Right lobe of liver (tissue), 4 donors: Measurements from ENCODE around the gene PIP5K1B.

Source experiments
- POLR2A ChIP-seq: fragments of 450-650 bp; IDR thresholded peaks from one replicate; pipeline ENCODE4 v1.6.1; 2017; ENCODE audit warnings: antibody characterized with exemption, mild to moderate bottlenecking
- TF ChIP-seq, protein P1 (sequence below), 4 donors: fragments of 200-600 bp in 3 of 4; fragments of 450-650 bp in 1 of 4; IDR thresholded peaks; one replicate each; pipeline versions ENCODE4 v1.5.1 to v1.8.0; 2016 to 2022; ENCODE audit warnings: antibody characterized with exemption in 4 of 4, mild to moderate bottlenecking in 2 of 4
- donor health status: DM: no; HTN: no; CAD: no.
- donor health status: DM: no; HTN: no; CAD: no.
- donor health status: DM: no; HTN: yes; CAD: no.

DNA sequence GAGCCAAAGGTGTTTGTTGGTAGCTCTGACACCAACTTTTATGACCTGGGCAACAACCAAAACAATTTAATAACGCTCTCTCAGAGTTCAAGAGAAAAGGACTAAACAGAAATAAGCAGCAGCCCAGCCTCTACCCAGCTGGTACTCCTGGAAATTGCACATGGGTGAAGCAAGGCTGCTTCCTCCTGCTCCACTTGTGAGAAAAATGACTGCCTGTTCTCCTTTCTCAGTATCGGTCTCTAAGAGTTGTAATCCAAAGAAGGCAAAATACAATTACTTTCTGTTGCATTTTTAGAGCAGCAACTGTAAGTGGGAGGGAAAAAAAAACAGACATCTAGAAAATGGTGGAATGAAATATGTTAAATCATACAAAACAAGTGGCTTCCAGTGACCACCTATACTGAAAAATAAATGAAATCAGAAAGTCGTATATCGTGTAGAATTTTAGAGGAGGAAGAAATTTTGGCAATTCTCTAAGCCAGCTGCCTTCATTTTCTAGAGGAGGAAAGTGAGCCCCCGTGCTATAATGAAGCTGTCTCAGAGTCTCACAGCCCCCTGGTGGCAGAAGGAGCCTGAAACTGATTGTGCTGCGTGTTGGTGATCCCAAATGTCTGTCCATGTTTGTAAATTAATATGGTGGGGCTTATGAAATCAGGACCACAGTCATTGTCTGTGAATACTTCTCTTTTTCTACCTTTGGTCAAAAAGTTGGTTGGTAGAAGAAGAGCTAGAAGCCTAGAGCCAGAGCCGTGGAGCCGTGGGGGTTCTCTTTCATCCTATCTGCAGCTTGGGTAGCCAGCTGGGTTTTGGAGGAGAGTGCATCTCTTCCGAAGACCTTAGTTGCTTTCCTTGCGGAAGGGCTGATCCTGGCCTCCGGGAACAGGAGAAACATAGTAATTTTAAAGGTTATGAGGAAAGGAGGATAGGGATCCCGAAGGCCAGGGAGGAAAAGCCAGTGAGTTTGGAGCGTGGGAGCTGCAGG lies 139.9 kb downstream of the PIP5K1B start:
- TF ChIP-seq, protein P1, sequence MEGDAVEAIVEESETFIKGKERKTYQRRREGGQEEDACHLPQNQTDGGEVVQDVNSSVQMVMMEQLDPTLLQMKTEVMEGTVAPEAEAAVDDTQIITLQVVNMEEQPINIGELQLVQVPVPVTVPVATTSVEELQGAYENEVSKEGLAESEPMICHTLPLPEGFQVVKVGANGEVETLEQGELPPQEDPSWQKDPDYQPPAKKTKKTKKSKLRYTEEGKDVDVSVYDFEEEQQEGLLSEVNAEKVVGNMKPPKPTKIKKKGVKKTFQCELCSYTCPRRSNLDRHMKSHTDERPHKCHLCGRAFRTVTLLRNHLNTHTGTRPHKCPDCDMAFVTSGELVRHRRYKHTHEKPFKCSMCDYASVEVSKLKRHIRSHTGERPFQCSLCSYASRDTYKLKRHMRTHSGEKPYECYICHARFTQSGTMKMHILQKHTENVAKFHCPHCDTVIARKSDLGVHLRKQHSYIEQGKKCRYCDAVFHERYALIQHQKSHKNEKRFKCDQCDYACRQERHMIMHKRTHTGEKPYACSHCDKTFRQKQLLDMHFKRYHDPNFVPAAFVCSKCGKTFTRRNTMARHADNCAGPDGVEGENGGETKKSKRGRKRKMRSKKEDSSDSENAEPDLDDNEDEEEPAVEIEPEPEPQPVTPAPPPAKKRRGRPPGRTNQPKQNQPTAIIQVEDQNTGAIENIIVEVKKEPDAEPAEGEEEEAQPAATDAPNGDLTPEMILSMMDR (IDR thresholded peaks at IDR 0.05): peak; percentile 34 to 54 (median 46)
- no peak for TF ChIP-seq POLR2A
